NT2/D1 (cell line): ENCODE data around the gene TTC23L.

Experiments
- YY1 ChIP-seq: IDR thresholded peaks from 2 replicates; pipeline ENCODE4 v1.6.1; 2011; ENCODE audit not compliant: insufficient read length, insufficient read depth
- ZNF274 ChIP-seq: IDR thresholded peaks from 2 replicates; pipeline ENCODE4 v1.6.1; 2011; ENCODE audit warnings: mild to moderate bottlenecking, low read depth, low read length

GRCh38 chr5:34818717-34819116, 20.2 kb upstream of the TTC23L start:
- TF ChIP-seq ZNF274: no peak
- no peak for TF ChIP-seq YY1
